ENCODE measurements around the gene CEP295NL. TPM values are rescaled to one million over a fixed set of nuclear protein-coding genes. Genes with fewer than 3 reads are reported as not detected.

CEP295NL gene
- total RNA-seq, 4 donors from 2014 or later = 1.8 to 3.0 (median 2.5) TPM

DNA sequence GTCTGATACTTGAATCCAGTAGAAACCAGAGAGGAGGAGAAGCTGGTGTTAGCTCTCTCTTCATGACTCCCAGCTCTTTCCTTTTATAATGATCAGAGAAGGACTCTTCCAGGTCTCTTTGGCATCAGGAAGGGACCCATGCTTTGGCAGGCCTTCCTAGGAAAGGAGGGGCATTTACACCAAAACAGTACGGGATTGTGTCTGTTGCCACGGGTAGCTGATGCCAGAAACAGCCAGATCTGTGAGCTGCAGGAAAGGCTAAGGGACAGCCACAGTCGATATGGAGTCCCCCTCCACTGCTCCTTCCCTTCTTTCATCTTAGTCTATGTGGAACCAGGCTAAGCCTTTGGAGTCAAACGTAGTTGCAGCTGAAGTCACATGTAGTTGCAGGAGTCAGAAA, 9.3 kb downstream of the CEP295NL start:
- H3K27me3 ChIP-seq = no peaks in the 10 kb centered on the region
- no peaks in the 10 kb centered on the region for H3K36me3 ChIP-seq
- intact Hi-C loops (cut with DNase I; ENCODE audit: low total_unique reads) = no loop called here
- H3K4me3 ChIP-seq = no peak overlapping the region
- in situ Hi-C loops (cut with MboI; ENCODE audit: low pct_ligation_motif_present in 1 of 4, low pct_unique_long_range_greater_than_20kb in 1 of 4, low sequenced_read_pairs in 3 of 4) = no loop called here
- H3K4me1 ChIP-seq = peaks cover 25 to 80% (median 42%) of the 10 kb centered on the region in 4 donors
- DNase-seq = no peak
- TF ChIP-seq CTCF (IDR thresholded peaks at IDR 0.05) (no peak), POLR2A (IDR thresholded peaks at IDR 0.05) (no peak), POLR2AphosphoS5 (IDR thresholded peaks at IDR 0.05) (no peak), EP300 (IDR thresholded peaks at IDR 0.05; ENCODE audit: low read depth) (no peak)
- H3K27ac ChIP-seq = peak overlapping the region in 2 of 4 donors; percentile 5 to 13
- H3K9me3 ChIP-seq = no peaks in the 10 kb centered on the region
- WGBS, 2 donors (ENCODE audit: low coverage in 1 of 2) = 50 to 51% methylated on average over 2 to 4 of the region's 4 CpGs

GRCh38 chr17:78892936-78893379, 10.0 kb downstream of the CEP295NL start:
- H3K27ac ChIP-seq = peak overlapping the region in 2 of 4 donors; percentile 60 to 75
- intact Hi-C loops (cut with DNase I; ENCODE audit: low total_unique reads) = no loop called here

GRCh38 chr17:78892520-78892919, 10.5 kb downstream of the CEP295NL start:
- intact Hi-C loops (cut with DNase I; ENCODE audit: low total_unique reads) = no loop called here

More at GRCh38 chr17:78892936-78893379, 10.0 kb downstream of the CEP295NL start:
- in situ Hi-C loops (cut with MboI; ENCODE audit: low pct_ligation_motif_present in 1 of 4, low pct_unique_long_range_greater_than_20kb in 1 of 4, low sequenced_read_pairs in 3 of 4) = no loop called here
- Histone ChIP-seq H3K4me3 (no peak overlapping the region), H3K27me3 (no peaks in the 10 kb centered on the region), H3K4me1 (peaks cover 25 to 80% (median 42%) of the 10 kb centered on the region in 4 donors), H3K36me3 (no peaks in the 10 kb centered on the region), H3K9me3 (no peaks in the 10 kb centered on the region)
- WGBS, 2 donors (ENCODE audit: low coverage in 1 of 2) = 31 to 51% methylated on average over 5 to 6 of the region's 6 CpGs
- TF ChIP-seq CTCF (IDR thresholded peaks at IDR 0.05) = no peak
- TF ChIP-seq EP300 (IDR thresholded peaks at IDR 0.05; ENCODE audit: low read depth) = no peak
- no peak for TF ChIP-seq POLR2AphosphoS5 (IDR thresholded peaks at IDR 0.05)
- TF ChIP-seq POLR2A (IDR thresholded peaks at IDR 0.05) = no peak
- no peak for DNase-seq

DNA sequence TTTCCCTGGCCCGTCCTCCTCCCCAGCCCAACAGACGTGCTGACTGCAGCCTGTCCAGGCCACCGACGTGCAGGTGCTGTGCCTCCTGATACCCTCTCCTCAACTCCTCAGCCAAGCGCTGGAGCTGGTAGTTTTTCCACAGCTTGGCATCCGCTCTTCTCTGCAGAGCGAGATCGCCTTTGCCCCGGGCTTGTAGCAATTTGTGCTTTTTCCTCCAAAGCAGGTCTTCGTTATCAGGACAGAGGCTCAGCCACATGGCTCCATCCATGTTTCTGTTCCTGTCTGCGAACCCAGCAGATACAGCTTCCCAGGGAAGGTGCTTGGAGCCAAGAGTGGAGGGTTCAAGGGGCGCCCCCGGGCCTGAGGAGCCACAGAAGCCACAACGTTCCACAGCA, 10.9 kb downstream of the CEP295NL start:
- Histone ChIP-seq H3K4me3 (no peak overlapping the region), H3K36me3 (no peaks in the 10 kb centered on the region), H3K27ac (peak overlapping the region; percentile 35 to 75 (median 62)), H3K9me3 (no peaks in the 10 kb centered on the region), H3K27me3 (no peaks in the 10 kb centered on the region), H3K4me1 (peaks cover 25 to 78% (median 40%) of the 10 kb centered on the region in 4 donors)
- in situ Hi-C loops (cut with MboI; ENCODE audit: low pct_ligation_motif_present in 1 of 4, low pct_unique_long_range_greater_than_20kb in 1 of 4, low sequenced_read_pairs in 3 of 4) (no loop called here), intact Hi-C loops (cut with DNase I; ENCODE audit: low total_unique reads) (no loop called here)
- no peak for DNase-seq
- WGBS, 2 donors (ENCODE audit: low coverage in 1 of 2) = 87% methylated on average over 14 of the region's 14 CpGs; no CpG with 5 or more reads in 1 of the 2 donors
- TF ChIP-seq CTCF (IDR thresholded peaks at IDR 0.05) = no peak
- TF ChIP-seq POLR2AphosphoS5 (IDR thresholded peaks at IDR 0.05) = no peak
- TF ChIP-seq POLR2A (IDR thresholded peaks at IDR 0.05) = no peak
- TF ChIP-seq EP300 (IDR thresholded peaks at IDR 0.05; ENCODE audit: low read depth) = no peak

More at GRCh38 chr17:78892520-78892919, 10.5 kb downstream of the CEP295NL start:
- in situ Hi-C loops (cut with MboI; ENCODE audit: low pct_ligation_motif_present in 1 of 4, low pct_unique_long_range_greater_than_20kb in 1 of 4, low sequenced_read_pairs in 3 of 4) = no loop called here
- Histone ChIP-seq H3K27ac (peak overlapping the region in 3 of 4 donors; percentile 60 to 75 (median 63)), H3K27me3 (no peaks in the 10 kb centered on the region), H3K4me1 (peaks cover 25 to 80% (median 42%) of the 10 kb centered on the region in 4 donors), H3K9me3 (no peaks in the 10 kb centered on the region), H3K36me3 (no peaks in the 10 kb centered on the region), H3K4me3 (no peak overlapping the region)
- no peak for DNase-seq
- TF ChIP-seq EP300 (IDR thresholded peaks at IDR 0.05; ENCODE audit: low read depth) (no peak), CTCF (IDR thresholded peaks at IDR 0.05) (no peak), POLR2AphosphoS5 (IDR thresholded peaks at IDR 0.05) (no peak), POLR2A (IDR thresholded peaks at IDR 0.05) (no peak)
- 57% methylated on average over 5 of the region's 5 CpGs; no CpG with 5 or more reads in 1 of the 2 donors for WGBS, 2 donors (ENCODE audit: low coverage in 1 of 2)
